Transverse colon (tissue), 4 donors: ENCODE data around the gene SH3BGR. TPM values are rescaled to one million over a fixed set of nuclear protein-coding genes. Genes with fewer than 3 reads are reported as not detected.

Experiments
- DNase-seq: peaks from one replicate; pipeline ENCODE4 v3.0.0-alpha.2; 2019
- H3K27ac ChIP-seq, 4 donors: fragments of 200-600 bp; sonication (generic); 2 replicates each; pipeline ENCODE4 v1.5.1; 2016 to 2018; ENCODE audit warnings: inconsistent platforms in 4 of 4
- H3K27me3 ChIP-seq: fragments of 200-600 bp; sonication (generic); 2 replicates; pipeline ENCODE4 v1.5.1; 2017; ENCODE audit warnings: inconsistent platforms
- H3K36me3 ChIP-seq, 4 donors: fragments of 200-600 bp; sonication (generic); 2 replicates each; pipeline ENCODE4 v1.5.1; 2017 to 2019; ENCODE audit warnings: inconsistent platforms in 4 of 4
- H3K4me1 ChIP-seq, 4 donors: fragments of 200-600 bp; sonication (generic); 2 replicates each; pipeline ENCODE4 v1.5.1; 2017 to 2020; ENCODE audit warnings: inconsistent platforms in 4 of 4
- H3K4me3 ChIP-seq, 4 donors: fragments of 200-600 bp; sonication (generic); 1 replicate in 1 of 4; 2 replicates in 3 of 4; pipeline versions ENCODE4 v1.5.1 to v1.6.1; 2017 to 2019; ENCODE audit warnings: inconsistent platforms in 4 of 4
- H3K9me3 ChIP-seq, 2 donors: fragments of 200-600 bp; sonication (generic); 2 replicates each; pipeline ENCODE4 v1.5.1; 2017 to 2019; ENCODE audit warnings: inconsistent platforms in 2 of 2
- CTCF ChIP-seq, 5 experiments: fragments of 200-600 bp in 3 of 5; fragments of 450-650 bp in 2 of 5; sonication (generic) in 3 of 5; IDR thresholded peaks; 1 replicate in 2 of 5; 2 replicates in 3 of 5; pipeline ENCODE4 v1.5.1; 2016 to 2017; ENCODE audit warnings: antibody characterized with exemption in 5 of 5, inconsistent platforms in 3 of 5, mild to moderate bottlenecking in 2 of 5, moderate library complexity in 1 of 5
- EP300 ChIP-seq: sonication (generic); formaldehyde crosslinking; IDR thresholded peaks from one replicate; pipeline ENCODE4 v1.6.1; 2017; ENCODE audit warnings: antibody characterized with exemption, low read depth
- POLR2A ChIP-seq: fragments of 450-650 bp; IDR thresholded peaks from one replicate; pipeline ENCODE4 v1.6.1; 2016; ENCODE audit warnings: antibody characterized with exemption, mild to moderate bottlenecking, moderate library complexity
- POLR2AphosphoS5 ChIP-seq, 3 donors: sonication (generic); formaldehyde crosslinking; IDR thresholded peaks; one replicate each; pipeline ENCODE4 v1.6.1; 2016; ENCODE audit warnings: antibody characterized with exemption in 3 of 3
- WGBS, 2 donors: methylation state at CpG; one replicate each; pipeline ENCODE4 v1.1.5; 2018; ENCODE audit warnings: low coverage in 1 of 2; 5-methylcytosine and 5-hydroxymethylcytosine counted together
- in situ Hi-C, 4 donors: fragments of 200-750 bp; cut with MboI; loops; one replicate each; pipeline versions ENCODE4 v1.15.0 to v1.15.1; 2017; ENCODE audit warnings: low sequenced_read_pairs in 3 of 4, low pct_ligation_motif_present in 1 of 4, low pct_unique_long_range_greater_than_20kb in 1 of 4
- intact Hi-C: fragments of 100-400 bp; cut with DNase I; formaldehyde crosslinking; loops from one replicate; pipeline ENCODE4 v1.15.1; 2023; ENCODE audit warnings: low total_unique reads
- total RNA-seq, 4 donors: library from RNA; depleted of rRNA; stranded (reverse); fragments of >200 nt; gene quantifications; one replicate each; pipeline ENCODE4 v1.1.0, GENCODE V29; 2016

The SH3BGR gene
- total RNA-seq, 4 donors from 2014 or later: 3.7 to 15.7 (median 7.9) TPM

DNA sequence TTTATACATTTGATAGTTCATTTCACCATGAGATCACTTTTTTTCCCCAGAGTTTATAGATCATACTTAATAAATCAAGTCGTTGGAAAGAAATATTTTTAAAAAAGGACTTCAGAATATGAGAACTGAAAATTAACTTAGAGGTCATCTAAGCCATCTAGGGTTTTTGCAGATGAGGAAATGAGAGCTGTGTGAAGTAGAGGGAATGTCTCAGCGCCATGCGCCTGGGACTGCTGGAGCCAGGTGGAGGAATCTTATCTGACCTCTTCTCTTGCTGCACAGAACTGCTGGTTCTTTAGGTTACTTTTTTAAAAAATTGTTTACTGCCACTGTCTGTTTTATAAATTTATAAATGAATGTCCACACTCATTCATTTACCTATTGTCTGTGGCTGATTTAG is 11.5 kb downstream of the SH3BGR start:
- intact Hi-C loops: no loop called here
- Histone ChIP-seq H3K4me1 (no peaks in the 10 kb centered on the region), H3K27ac (no peak overlapping the region), H3K36me3 (no peaks in the 10 kb centered on the region), H3K9me3 (no peaks in the 10 kb centered on the region), H3K27me3 (no peaks in the 10 kb centered on the region), H3K4me3 (no peak overlapping the region)
- TF ChIP-seq EP300 (no peak), POLR2A (no peak), POLR2AphosphoS5 (IDR thresholded peaks at IDR 0.05) (no peak), CTCF (IDR thresholded peaks at IDR 0.05) (no peak)
- WGBS, 2 donors: 68 to 80% methylated on average over 3 of the region's 3 CpGs
- DNase-seq: no peak
- in situ Hi-C loops: no loop called here

DNA sequence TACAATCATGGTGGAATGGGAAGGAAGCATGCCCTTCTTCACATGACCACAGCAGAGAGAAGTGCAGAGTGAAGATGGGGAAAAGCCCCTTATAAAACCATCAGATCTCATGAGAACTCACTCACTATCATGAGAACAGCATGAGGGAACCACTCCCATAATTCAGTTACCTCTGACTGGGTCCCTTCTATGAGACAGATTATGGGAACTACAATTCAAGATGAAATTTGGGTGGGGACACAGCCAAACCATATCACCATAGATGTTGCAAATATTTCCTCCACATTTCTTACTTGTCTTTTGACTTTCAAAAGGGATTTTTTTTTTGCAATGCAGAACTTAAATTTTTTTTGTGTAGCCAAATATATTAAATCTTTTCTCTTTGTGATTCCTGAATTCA is 14.8 kb downstream of the SH3BGR start:
- intact Hi-C loops (no loop called here), in situ Hi-C loops (no loop called here)
- H3K4me1 ChIP-seq: no peaks in the 10 kb centered on the region
- no peak for DNase-seq
- no peak overlapping the region for H3K27ac ChIP-seq
- no peak overlapping the region for H3K4me3 ChIP-seq
- H3K36me3 ChIP-seq: no peaks in the 10 kb centered on the region
- no peaks in the 10 kb centered on the region for H3K27me3 ChIP-seq
- no peaks in the 10 kb centered on the region for H3K9me3 ChIP-seq
- TF ChIP-seq CTCF (IDR thresholded peaks at IDR 0.05) (no peak), EP300 (no peak), POLR2AphosphoS5 (IDR thresholded peaks at IDR 0.05) (no peak), POLR2A (no peak)

DNA sequence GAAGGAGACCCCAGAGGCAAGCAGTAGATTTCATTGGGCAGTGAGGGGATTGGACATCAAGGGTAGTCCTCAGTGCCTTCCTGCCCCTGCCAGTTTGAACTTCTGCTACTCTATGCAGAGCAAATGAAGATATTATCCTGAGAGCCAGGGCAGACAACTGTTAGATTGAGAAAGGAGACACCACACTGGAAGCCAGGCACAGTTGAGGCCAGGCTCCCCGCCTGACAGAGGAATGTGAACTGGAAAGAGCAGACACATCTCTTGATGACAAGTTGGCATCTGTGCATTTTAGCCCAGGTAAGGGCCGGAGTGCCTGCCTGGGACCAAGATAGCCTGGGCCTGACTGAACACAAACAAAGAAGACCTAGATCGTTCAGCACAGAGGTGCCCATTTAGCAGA is 16.0 kb downstream of the SH3BGR start:
- Histone ChIP-seq H3K36me3 (no peaks in the 10 kb centered on the region), H3K9me3 (no peaks in the 10 kb centered on the region), H3K27ac (no peak overlapping the region), H3K4me3 (no peak overlapping the region), H3K27me3 (no peaks in the 10 kb centered on the region), H3K4me1 (no peaks in the 10 kb centered on the region)
- intact Hi-C loops (no loop called here), in situ Hi-C loops (no loop called here)
- no peak for TF ChIP-seq CTCF (IDR thresholded peaks at IDR 0.05)
- TF ChIP-seq POLR2A: no peak
- no peak for TF ChIP-seq EP300
- TF ChIP-seq POLR2AphosphoS5 (IDR thresholded peaks at IDR 0.05): no peak
- 90 to 100% methylated on average over 1 to 3 of the region's 3 CpGs for WGBS, 2 donors
- no peak for DNase-seq

- no peaks in the 10 kb centered on the region for H3K36me3 ChIP-seq
- no peak overlapping the region for H3K4me3 ChIP-seq
- TF ChIP-seq POLR2AphosphoS5 (IDR thresholded peaks at IDR 0.05) (no peak), EP300 (no peak), POLR2A (no peak), CTCF (IDR thresholded peaks at IDR 0.05) (no peak)
- H3K9me3 ChIP-seq: no peaks in the 10 kb centered on the region
- intact Hi-C loops (no loop called here), in situ Hi-C loops (no loop called here)
- H3K27me3 ChIP-seq: no peaks in the 10 kb centered on the region
- DNase-seq: no peak
- WGBS, 2 donors: 88 to 100% methylated on average over 1 of the region's 1 CpG
- H3K4me1 ChIP-seq: no peaks in the 10 kb centered on the region
- H3K27ac ChIP-seq: no peak overlapping the region
These were observed 16.8 kb downstream of the SH3BGR start for GRCh38 chr21:39468559-39468958.
